HG02885 (cell line): ENCODE results near the gene PRKCH.
"Not testable (repeated sequence)": the region's sequence is repeated elsewhere in the genome, so short reads cannot be mapped to it uniquely, and the experiment has no call there.

Source experiments
- ATAC-seq: cut with Tn5 transposase; IDR thresholded peaks from one replicate; pipeline ENCODE4 v1.9.1; 2021; ENCODE audit warnings: mild to moderate bottlenecking; ENCODE audit not compliant: unreplicated experiment, poor library complexity

Gene PRKCH

GRCh38 chr14:61386173-61386772 lies 64.9 kb downstream of the PRKCH start:
- no peak for ATAC-seq

DNA sequence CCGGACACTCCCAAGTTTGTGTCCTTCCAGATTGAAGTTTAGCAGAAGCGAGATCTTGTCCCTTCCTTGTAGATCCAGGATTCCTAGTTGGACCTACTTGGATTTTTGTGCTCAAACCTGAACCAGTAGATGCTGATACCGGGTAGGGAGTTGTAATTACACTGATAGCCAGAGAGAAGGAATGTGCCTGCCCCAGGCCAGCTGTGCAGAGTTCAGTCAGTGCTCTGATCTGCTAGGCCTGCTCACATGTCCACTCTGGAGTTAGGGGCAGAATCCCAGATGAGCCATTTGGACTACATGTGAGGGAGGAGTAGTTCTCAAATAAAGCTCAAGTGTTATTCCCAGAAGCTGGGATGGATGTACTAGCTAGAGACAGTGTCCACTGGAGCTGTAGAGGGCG lies 65.7 kb downstream of the PRKCH start:
- ATAC-seq: no peak

DNA sequence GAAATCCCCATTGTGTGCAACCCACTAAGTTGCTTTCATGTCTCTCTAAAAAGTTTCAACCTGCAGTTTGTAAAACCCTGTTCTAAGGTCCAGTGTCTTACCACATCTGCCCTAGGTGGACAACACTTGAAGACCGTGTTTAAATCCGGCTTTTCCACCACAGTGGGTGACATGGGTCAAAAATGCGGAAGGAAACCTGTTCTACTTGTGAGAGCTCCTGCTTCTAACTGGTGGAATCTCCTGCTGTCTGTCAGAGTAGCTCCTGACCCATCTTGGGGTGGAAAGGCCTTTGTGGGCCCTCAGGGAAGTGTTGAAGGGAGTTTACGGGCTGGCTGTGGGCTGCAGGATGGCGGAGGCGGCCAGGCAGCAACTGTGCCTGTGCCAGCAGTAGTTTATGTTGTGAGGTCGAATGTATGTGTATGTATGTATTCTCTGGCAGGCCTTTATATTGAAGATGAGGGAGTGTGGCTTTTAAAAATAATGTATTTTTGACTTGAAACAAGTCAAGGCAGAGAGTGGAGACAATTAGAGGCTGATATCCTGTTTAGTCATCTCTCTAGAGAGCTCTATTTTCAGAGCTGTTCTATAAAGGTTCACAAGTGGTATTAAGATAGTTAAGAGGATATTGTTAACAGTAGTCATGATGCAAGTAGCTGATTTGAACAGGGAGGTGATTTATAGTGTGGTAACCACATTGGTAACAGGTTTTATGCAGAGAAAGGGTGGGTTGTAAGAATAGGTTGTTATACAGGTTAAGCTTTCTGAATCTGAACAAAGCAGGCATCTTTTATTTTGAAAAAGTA lies 67.0 kb downstream of the PRKCH start:
- ATAC-seq: peak; percentile 80

DNA sequence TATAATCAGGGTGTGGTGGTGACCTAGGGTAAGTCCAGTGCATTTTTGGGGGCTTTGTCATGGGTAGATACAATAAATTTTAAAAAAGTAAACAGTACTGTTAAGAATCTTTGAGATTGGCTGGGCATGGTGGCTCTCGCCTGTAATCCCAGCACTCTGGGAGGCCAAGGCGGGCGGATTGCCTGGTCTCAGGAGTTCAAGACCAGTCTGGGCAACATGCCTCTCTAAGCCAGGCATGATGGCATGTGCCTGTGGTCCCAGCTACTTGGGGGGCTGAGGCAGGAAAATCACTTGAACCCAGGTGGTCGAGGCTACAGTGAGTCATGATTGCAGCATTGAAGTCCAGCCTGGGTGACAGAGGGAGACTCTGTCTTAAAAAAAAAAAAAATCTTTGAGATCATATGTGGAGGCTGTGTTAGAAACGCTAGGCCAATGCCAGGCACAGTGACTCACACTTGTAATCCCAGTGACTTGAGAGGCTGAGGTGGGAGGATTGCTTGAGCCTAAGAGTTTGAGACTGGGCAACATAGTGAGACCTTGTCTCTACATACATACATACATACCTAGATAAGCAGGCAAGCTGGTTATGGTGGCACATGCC lies 67.7 kb downstream of the PRKCH start:
- ATAC-seq: no peak

GRCh38 chr14:61391119-61391518 lies 69.7 kb downstream of the PRKCH start:
- no peak for ATAC-seq

- no peak for ATAC-seq
Measured at GRCh38 chr14:61392297-61392696, 70.9 kb downstream of the PRKCH start.

GRCh38 chr14:61394542-61394941 lies 73.2 kb downstream of the PRKCH start:
- no peak for ATAC-seq

DNA sequence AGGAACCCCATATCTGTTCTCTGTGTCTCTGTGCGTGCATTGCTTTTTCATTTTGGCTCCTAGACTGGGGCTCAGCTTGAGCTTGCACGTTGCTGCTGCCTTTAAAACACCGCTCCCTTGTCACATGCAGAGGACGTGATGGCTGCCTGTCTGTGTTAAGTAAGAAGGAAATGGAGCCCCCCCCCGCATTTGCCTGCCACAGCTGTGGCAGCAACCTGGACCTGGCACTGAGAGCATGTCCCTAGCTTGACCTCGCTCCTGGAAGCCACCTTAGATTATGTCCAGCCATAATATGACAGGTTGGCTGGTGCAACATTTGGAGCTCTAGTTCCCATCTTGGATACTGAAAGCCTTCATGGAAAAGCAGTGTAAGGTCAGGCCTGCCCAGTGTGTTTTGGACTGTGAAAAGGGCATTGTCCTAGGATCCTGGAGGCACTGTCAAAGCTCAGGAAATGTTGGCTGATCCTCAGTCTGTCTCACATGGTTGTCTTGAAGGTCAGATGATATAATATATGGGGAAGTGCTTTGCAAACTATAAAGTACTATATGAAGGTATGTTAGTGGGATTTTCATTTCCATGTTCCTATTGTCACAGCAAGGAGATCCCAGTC lies 73.8 kb downstream of the PRKCH start:
- no peak for ATAC-seq

GRCh38 chr14:61396279-61396678 lies 74.9 kb downstream of the PRKCH start:
- ATAC-seq: no peak

DNA sequence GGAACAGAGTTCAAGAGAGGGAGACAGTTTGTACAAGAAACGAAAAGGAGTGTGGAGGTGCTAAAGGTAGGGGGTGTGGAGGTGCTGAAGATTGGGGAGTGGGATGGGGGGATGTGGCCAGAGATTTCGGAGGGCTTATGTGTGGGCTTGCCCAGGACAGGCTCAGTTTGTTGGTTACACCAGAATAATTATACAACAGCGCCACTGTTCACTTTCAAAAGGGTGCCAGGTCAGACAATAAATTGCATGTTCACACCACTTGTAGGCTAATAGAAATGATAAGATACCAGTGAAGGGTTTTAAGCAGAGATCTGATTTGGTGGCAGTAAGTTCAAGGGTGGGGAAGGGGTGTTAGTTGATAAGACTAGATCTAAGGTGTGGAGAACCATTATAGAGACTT lies 75.3 kb downstream of the PRKCH start:
- ATAC-seq: no peak

- ATAC-seq: no peak
Measured at GRCh38 chr14:61397615-61398014, 76.2 kb downstream of the PRKCH start.

DNA sequence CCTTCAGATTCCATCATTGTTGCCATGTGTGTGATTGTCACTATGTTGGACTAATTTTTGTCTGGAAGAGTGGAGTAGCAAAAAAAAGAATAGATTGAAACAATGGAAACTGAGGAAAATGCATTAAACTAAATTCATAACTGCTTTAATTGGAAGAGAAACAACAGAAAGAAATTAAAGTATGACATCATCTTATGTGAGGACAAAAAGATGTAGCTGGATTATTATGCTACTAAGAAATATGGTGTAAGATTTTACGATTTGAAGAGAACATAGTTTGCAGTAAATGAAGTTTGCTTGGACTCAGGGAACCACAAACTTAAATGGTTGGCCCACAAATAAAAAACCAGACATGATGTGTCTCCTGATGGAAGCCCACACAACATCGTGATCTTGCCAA lies 76.8 kb downstream of the PRKCH start:
- ATAC-seq: no peak

DNA sequence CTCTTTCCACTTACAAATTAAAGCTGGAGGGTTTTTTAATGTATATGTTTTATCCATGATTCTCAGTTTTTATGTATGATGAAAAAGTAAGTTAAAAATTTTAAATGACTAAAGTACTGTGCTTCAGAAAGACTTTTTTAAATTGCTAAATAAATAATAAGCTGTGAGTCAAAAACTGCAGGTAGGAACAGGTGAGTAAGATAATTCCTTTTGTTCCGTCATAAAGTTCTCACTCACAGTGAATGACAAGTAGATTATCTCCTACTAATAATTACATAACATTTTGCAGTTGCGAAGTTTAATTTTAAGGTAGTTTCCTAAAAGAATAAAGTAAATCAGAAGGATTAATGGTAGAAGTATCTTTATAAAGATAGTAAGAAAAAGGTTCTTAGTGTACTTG lies 78.0 kb downstream of the PRKCH start:
- ATAC-seq: no peak

GRCh38 chr14:61401461-61401860 lies 80.1 kb downstream of the PRKCH start:
- no peak for ATAC-seq

DNA sequence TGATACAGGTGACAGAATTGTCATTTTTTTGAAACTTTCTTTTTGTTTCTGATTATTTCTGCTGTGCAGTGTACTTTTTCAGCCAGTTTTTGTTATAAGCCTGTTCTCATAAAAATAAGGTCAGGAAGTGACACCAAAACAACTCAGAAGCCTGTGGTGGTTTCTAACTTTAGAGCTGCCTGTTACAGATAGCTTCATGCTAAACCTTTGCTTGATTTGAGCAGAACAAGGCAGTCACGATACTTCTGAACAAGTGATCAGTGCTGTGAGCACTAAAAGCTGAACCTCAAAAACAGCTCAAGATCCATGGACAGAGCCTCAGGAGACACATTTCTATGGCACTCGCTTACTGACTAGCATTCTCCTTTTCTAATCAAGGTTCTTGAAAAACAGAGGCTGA lies 82.0 kb downstream of the PRKCH start:
- peak; percentile 92 for ATAC-seq

DNA sequence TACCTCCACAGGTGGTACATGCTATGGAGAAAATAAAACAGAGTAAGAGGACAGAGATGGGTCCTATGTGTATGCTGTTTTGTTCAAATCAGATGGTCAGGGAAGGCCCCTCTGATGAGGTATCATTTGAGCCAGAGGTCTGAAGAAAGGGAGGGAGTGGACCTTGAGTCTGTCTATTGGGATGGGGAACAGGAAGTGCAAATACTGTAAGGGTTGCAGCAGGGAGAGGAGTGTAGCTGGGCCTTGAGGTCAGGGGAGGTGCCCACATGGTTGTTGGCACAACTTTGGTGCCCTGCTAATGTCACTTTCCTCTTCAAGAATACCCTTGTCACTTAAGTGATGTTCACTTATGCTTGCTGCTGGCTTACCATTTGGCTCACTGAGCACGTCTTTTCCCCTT lies 83.3 kb downstream of the PRKCH start:
- no peak for ATAC-seq

GRCh38 chr14:61406198-61406597 lies 84.8 kb downstream of the PRKCH start:
- ATAC-seq: no peak

DNA sequence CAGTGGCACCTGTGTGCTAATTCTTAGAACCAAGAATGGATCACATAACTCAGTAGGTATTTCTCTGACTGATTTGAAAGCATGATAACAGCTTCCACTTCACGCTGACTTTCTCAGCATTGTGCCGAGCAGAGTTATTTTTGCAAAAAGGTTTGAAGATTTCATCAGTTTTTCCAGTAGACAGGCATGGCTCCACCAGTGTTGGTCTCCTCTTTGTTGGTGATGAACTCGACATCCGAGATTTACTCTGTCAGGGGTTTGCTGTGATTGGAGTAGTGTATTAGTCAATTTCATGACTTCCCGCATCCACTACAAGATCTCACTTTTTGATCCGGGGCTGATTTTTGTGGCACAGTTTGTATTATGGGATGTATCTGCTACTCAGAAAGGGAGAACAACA lies 85.3 kb downstream of the PRKCH start:
- ATAC-seq: no peak

DNA sequence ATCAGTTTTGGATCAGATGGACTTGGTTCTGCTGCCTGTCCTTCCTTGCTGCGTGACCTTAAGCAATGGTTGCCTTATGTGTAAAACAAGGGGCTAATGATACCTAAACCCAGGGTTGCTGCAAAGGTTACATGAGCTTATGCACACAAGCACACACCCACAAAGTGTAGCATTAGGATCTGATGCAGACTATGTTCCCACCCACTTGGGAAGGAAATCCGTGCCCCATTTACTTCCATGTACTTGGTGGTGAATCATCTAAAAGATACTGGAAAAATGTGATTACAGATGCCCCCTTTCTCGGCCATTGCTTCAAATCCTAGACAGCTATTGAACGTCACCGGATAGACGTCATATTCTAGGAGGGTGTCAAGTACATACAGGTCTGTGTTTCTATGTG lies 87.1 kb downstream of the PRKCH start:
- ATAC-seq: no peak

- ATAC-seq: no peak
Measured at GRCh38 chr14:61409782-61410181, 88.4 kb downstream of the PRKCH start.

- ATAC-seq: not testable (repeated sequence)
Measured at GRCh38 chr14:61415934-61416333, 94.6 kb downstream of the PRKCH start.
